H1 (cell line): ENCODE measurements around the gene SEMA6D. TPM values are rescaled to one million over a fixed set of nuclear protein-coding genes. Genes with fewer than 3 reads are reported as not detected.

Source experiments
- CTCF ChIA-PET: fragments of 300-600 bp; sonication (Branson Sonifier 250); formaldehyde crosslinking; loops from one replicate; lab custom pipeline; 2021; ENCODE audit not compliant: partially characterized antibody; lab: Charles Lee
- POLR2A ChIA-PET: fragments of 300-600 bp; sonication (Branson Sonifier 250); formaldehyde crosslinking; loops from one replicate; lab custom pipeline; 2021; ENCODE audit warnings: inconsistent platforms; ENCODE audit not compliant: partially characterized antibody; lab: Charles Lee
- DNase-seq, 2 experiments: peaks; one replicate each; pipeline versions ENCODE4 v3.0.0 to v3.0.0-alpha.2; 2010 to 2022; ENCODE audit warnings: low spot score in 2 of 2, low read depth in 1 of 2, mixed read lengths in 1 of 2
- FAIRE-seq: peaks from 2 replicates; lab custom pipeline; 2011; peaks lifted over from hg19 to GRCh38; lab: Jason Lieb, UNC
- H2AFZ ChIP-seq: 2 replicates; pipeline ENCODE4 v1.8.1; 2012; ENCODE audit warnings: low read length, inconsistent platforms
- H2AK5ac ChIP-seq: 2 replicates; pipeline ENCODE4 v1.6.1; 2013; ENCODE audit warnings: low read depth, low read length
- H2BK120ac ChIP-seq: replicated peaks from 2 replicates; pipeline ENCODE3; 2013; ENCODE audit warnings: low read depth, low read length, inconsistent platforms
- H2BK12ac ChIP-seq: 2 replicates; pipeline ENCODE4 v1.6.1; 2013; ENCODE audit warnings: low read depth, low read length
- H2BK15ac ChIP-seq: 2 replicates; pipeline ENCODE4 v1.6.1; 2013; ENCODE audit warnings: low read length
- H2BK20ac ChIP-seq: 2 replicates; pipeline ENCODE4 v1.6.1; 2013; ENCODE audit warnings: low read length
- H2BK5ac ChIP-seq: 2 replicates; pipeline ENCODE4 v1.6.1; 2013; ENCODE audit warnings: low read depth, low read length
- H3K14ac ChIP-seq: 2 replicates; pipeline ENCODE4 v1.6.1; 2013; ENCODE audit warnings: inconsistent platforms; ENCODE audit not compliant: insufficient read length
- H3K18ac ChIP-seq: 2 replicates; pipeline ENCODE4 v1.6.1; 2013; ENCODE audit warnings: low read length; ENCODE audit errors: extremely low read depth
- H3K23ac ChIP-seq: 2 replicates; pipeline ENCODE4 v1.6.1; 2013; ENCODE audit warnings: inconsistent platforms; ENCODE audit not compliant: insufficient read length
- H3K23me2 ChIP-seq: 2 replicates; pipeline ENCODE4 v1.6.1; 2013; ENCODE audit warnings: low read depth, low read length
- H3K27ac ChIP-seq: 2 replicates; pipeline ENCODE4 v1.6.1; 2011; ENCODE audit warnings: low read depth, low read length, inconsistent platforms
- H3K27me3 ChIP-seq, 4 experiments: replicated peaks in 1 of 4; 1 replicate in 1 of 4; 2 replicates in 3 of 4; pipeline versions ENCODE4 v1.6.1 to v1.8.1; 2011 to 2013; ENCODE audit warnings: low read length in 3 of 4, mild to moderate bottlenecking in 3 of 4, inconsistent platforms in 2 of 4, mixed read lengths in 2 of 4, moderate library complexity in 1 of 4; ENCODE audit not compliant: control insufficient read depth in 3 of 4, insufficient read depth in 3 of 4; ENCODE audit errors: extremely low read depth in 1 of 4
- H3K36me3 ChIP-seq, 4 experiments: 2 replicates each; pipeline versions ENCODE4 v1.6.1 to v1.8.1; 2011 to 2013; ENCODE audit warnings: mild to moderate bottlenecking in 4 of 4, low read length in 3 of 4, moderate library complexity in 2 of 4, control low read depth in 1 of 4, inconsistent platforms in 1 of 4; ENCODE audit not compliant: insufficient read depth in 4 of 4, control insufficient read depth in 2 of 4
- H3K4ac ChIP-seq: replicated peaks from 2 replicates; pipeline ENCODE3; 2013; ENCODE audit warnings: low read length, low read depth, mixed read lengths, inconsistent platforms; ENCODE audit not compliant: insufficient read length
- H3K4me1 ChIP-seq, 4 experiments: replicated peaks in 1 of 4; 1 replicate in 1 of 4; 2 replicates in 3 of 4; pipeline versions ENCODE4 v1.6.1 to v1.8.1; 2011 to 2013; ENCODE audit warnings: low read length in 3 of 4, inconsistent platforms in 2 of 4, mixed read lengths in 1 of 4; ENCODE audit not compliant: insufficient read depth in 4 of 4, control insufficient read depth in 3 of 4
- H3K4me2 ChIP-seq, 2 experiments: 2 replicates each; pipeline versions ENCODE4 v1.6.1 to v1.8.1; 2011 to 2013; ENCODE audit warnings: low read depth in 2 of 2, low read length in 2 of 2, control low read depth in 1 of 2, inconsistent platforms in 1 of 2, mild to moderate bottlenecking in 1 of 2; ENCODE audit not compliant: insufficient read depth in 1 of 2
- H3K4me3 ChIP-seq, 4 experiments: fragments of 200-600, 300-600 bp in 1 of 4; sonication (generic), shearing (Covaris generic), sonication (Bioruptor Twin) in 1 of 4; 2 replicates each; pipeline versions ENCODE4 v1.5.1 to v1.8.1; 2011 to 2016; ENCODE audit warnings: low read length in 4 of 4, low read depth in 3 of 4, control low read depth in 2 of 4, inconsistent platforms in 2 of 4, mild to moderate bottlenecking in 2 of 4, mixed read lengths in 1 of 4, moderate library complexity in 1 of 4; ENCODE audit not compliant: insufficient read depth in 2 of 4; ENCODE audit errors: extremely low read depth in 1 of 4
- H3K56ac ChIP-seq: replicated peaks from 2 replicates; pipeline ENCODE3; 2013; ENCODE audit warnings: low read depth, mild to moderate bottlenecking, mixed read lengths, low read length, inconsistent platforms; ENCODE audit not compliant: insufficient read length
- H3K79me1 ChIP-seq: 2 replicates; pipeline ENCODE4 v1.6.1; 2013; ENCODE audit warnings: low read depth, low read length, control low read depth
- H3K79me2 ChIP-seq, 2 experiments: 2 replicates each; pipeline versions ENCODE4 v1.6.1 to v1.8.1; 2012 to 2013; ENCODE audit warnings: low read length in 2 of 2, mild to moderate bottlenecking in 2 of 2, inconsistent platforms in 1 of 2; ENCODE audit not compliant: insufficient read depth in 2 of 2, control insufficient read depth in 1 of 2
- H3K9ac ChIP-seq, 4 experiments: replicated peaks in 1 of 4; 1 replicate in 1 of 4; 2 replicates in 3 of 4; pipeline versions ENCODE4 v1.6.1 to v1.8.1; 2011 to 2013; ENCODE audit warnings: low read depth in 3 of 4, low read length in 3 of 4, control low read depth in 2 of 4, mild to moderate bottlenecking in 2 of 4, moderate library complexity in 2 of 4, inconsistent platforms in 1 of 4; ENCODE audit errors: extremely low read depth in 1 of 4
- H3K9me3 ChIP-seq, 2 experiments: 2 replicates each; pipeline versions ENCODE4 v1.6.1 to v1.8.1; 2012 to 2013; ENCODE audit warnings: mild to moderate bottlenecking in 2 of 2, moderate library complexity in 2 of 2, control low read depth in 1 of 2, inconsistent platforms in 1 of 2, low read depth in 1 of 2, low read length in 1 of 2, mixed read lengths in 1 of 2; ENCODE audit not compliant: insufficient read depth in 2 of 2
- H4K20me1 ChIP-seq, 2 experiments: replicated peaks in 1 of 2; 2 replicates each; pipeline versions ENCODE3 to v1.8.1; 2011 to 2013; ENCODE audit warnings: inconsistent platforms in 2 of 2, low read length in 2 of 2, mild to moderate bottlenecking in 1 of 2; ENCODE audit not compliant: insufficient read depth in 2 of 2, control insufficient read depth in 1 of 2
- H4K5ac ChIP-seq: 2 replicates; pipeline ENCODE4 v1.6.1; 2013; ENCODE audit warnings: low read length, low read depth, mixed read lengths, inconsistent platforms; ENCODE audit not compliant: insufficient read length
- H4K8ac ChIP-seq: 2 replicates; pipeline ENCODE4 v1.8.0; 2013; ENCODE audit warnings: mild to moderate bottlenecking, moderate library complexity, low read length, inconsistent platforms; ENCODE audit not compliant: insufficient read depth; ENCODE audit errors: extremely low read depth
- H4K91ac ChIP-seq: replicated peaks from 2 replicates; pipeline ENCODE3; 2013; ENCODE audit warnings: low read length, mixed read lengths, inconsistent platforms; ENCODE audit not compliant: insufficient read length
- BRCA1 ChIP-seq: IDR thresholded peaks from 2 replicates; pipeline ENCODE4 v1.6.1; 2012; ENCODE audit warnings: low read depth, low read length, improper control_type of control experiment
- EZH2 ChIP-seq: fragments of 200-600 bp; sonication (generic); IDR thresholded peaks from 2 replicates; pipeline ENCODE4 v1.7.1; 2012; ENCODE audit warnings: low read depth, mild to moderate bottlenecking, moderate library complexity, low read length, inconsistent platforms; ENCODE audit not compliant: severe bottlenecking
- KDM1A ChIP-seq: fragments of 200-600, 300-600 bp; sonication (generic); IDR thresholded peaks from 2 replicates; pipeline ENCODE4 v1.7.1; 2016; ENCODE audit warnings: mild to moderate bottlenecking, low read length, borderline replicate concordance
- MAX ChIP-seq: IDR thresholded peaks from 2 replicates; pipeline ENCODE4 v1.6.1; 2012; ENCODE audit warnings: inconsistent platforms
- POLR2AphosphoS5 ChIP-seq: IDR thresholded peaks from 2 replicates; pipeline ENCODE4 v1.6.1; 2011; ENCODE audit warnings: low read depth, low read length
- POU5F1 ChIP-seq: IDR thresholded peaks from 2 replicates; pipeline ENCODE4 v1.6.1; 2011; ENCODE audit warnings: low read depth, mild to moderate bottlenecking, low read length, moderate library complexity
- SRF ChIP-seq: IDR thresholded peaks from 2 replicates; pipeline ENCODE4 v1.6.1; 2011; ENCODE audit warnings: mild to moderate bottlenecking, low read depth, low read length, moderate library complexity
- TBP ChIP-seq: IDR thresholded peaks from 2 replicates; pipeline ENCODE4 v1.6.1; 2011; ENCODE audit warnings: low read depth, low read length, improper control_type of control experiment
- polyA plus RNA-seq, 7 experiments: library from polyadenylated mRNA; depleted of rRNA in 3 of 7; stranded (reverse) in 5 of 7; unstranded in 2 of 7; fragments of >200 nt in 5 of 7; fragments of 200-250 nt in 2 of 7; gene quantifications; 1 replicate in 5 of 7; 2 replicates in 1 of 7; 4 replicates in 1 of 7; pipeline versions ENCODE4 v1.2.1 to v1.2.3, GENCODE V29; 2011 to 2013; ENCODE audit warnings: missing spikeins in 2 of 7, mixed read lengths in 2 of 7
- total RNA-seq: library from RNA; stranded (reverse); fragmentation: NEBNext Ultra II Directional; extraction: Animal tissue kit (Norgen Biotek cat#: 25700); gene quantifications from 2 replicates; pipeline ENCODE4 v1.2.1, GENCODE V29; 2021

SEMA6D gene
- total and polyA plus RNA-seq, 2 of the 8 experiments (the other 6 are each of a cell fraction or from before 2014, with no cell fraction given): 2.2 to 3.8 TPM

GRCh38 chr15:47719730-47720129, 2.4 kb downstream of the SEMA6D start:
- ChIA-PET CTCF (interaction anchor here (0.6 to 3.7 kb wide), 4 partner anchors 16 to 268 kb away, joined by 3 to 23 read pairs (median 10); no protein-coding TSS in a partner anchor), POLR2A (no interaction called here)
- no peak overlapping the region for H2BK120ac ChIP-seq
- H3K4me2 ChIP-seq: peak overlapping the region; percentile 94 to 96; a peak in 2 of 4 replicates
- no peak overlapping the region for H4K5ac ChIP-seq
- no peak overlapping the region for H3K56ac ChIP-seq
- H2BK15ac ChIP-seq: no peak overlapping the region
- no peaks in the 10 kb centered on the region for H3K79me1 ChIP-seq
- no peak overlapping the region for H3K4ac ChIP-seq
- no peak overlapping the region for H3K27ac ChIP-seq
- H3K4me1 ChIP-seq: peaks cover 1 to 7% (median 4%) of the 10 kb centered on the region in 4 experiments; a peak in 3 of 7 replicates
- H3K18ac ChIP-seq: no peak overlapping the region
- no peaks in the 10 kb centered on the region for H3K79me2 ChIP-seq
- peaks cover 0 to 23% (median 17%) of the 10 kb centered on the region in 4 experiments; a peak in 6 of 7 replicates for H3K27me3 ChIP-seq
- no peaks in the 10 kb centered on the region for H4K20me1 ChIP-seq
- H3K23ac ChIP-seq: no peak overlapping the region
- H2BK5ac ChIP-seq: no peak overlapping the region
- no peaks in the 10 kb centered on the region for H3K9me3 ChIP-seq
- peak overlapping the region in 2 of 4 experiments; percentile 82 to 84; a peak in 2 of 8 replicates for H3K4me3 ChIP-seq
- H4K8ac ChIP-seq: no peak overlapping the region
- H3K14ac ChIP-seq: no peak overlapping the region
- DNase-seq: no peak
- no peak overlapping the region for H2AK5ac ChIP-seq
- no peak overlapping the region for H2AFZ ChIP-seq
- no peak for FAIRE-seq
- H2BK20ac ChIP-seq: no peak overlapping the region
- H3K9ac ChIP-seq: no peak overlapping the region
- H2BK12ac ChIP-seq: no peak overlapping the region
- H4K91ac ChIP-seq: no peak overlapping the region
- H3K23me2 ChIP-seq: peaks cover 11% of the 10 kb centered on the region; the same call in 1 of the 2 replicates
- no peaks in the 10 kb centered on the region for H3K36me3 ChIP-seq
- TF ChIP-seq SRF: no peak
- no peak for TF ChIP-seq EZH2
- TF ChIP-seq TBP: no peak
- no peak for TF ChIP-seq POU5F1
- TF ChIP-seq MAX: no peak
- TF ChIP-seq POLR2AphosphoS5: no peak
- no peak for TF ChIP-seq KDM1A
- no peak for TF ChIP-seq BRCA1
